HL-60 (cell line): ENCODE results near the gene ANO10.
A peak's percentile ranks its signal among the peaks of the same experiment; 100 is the strongest.

ENCODE experiments used
- DNase-seq, 2 experiments: peaks; one replicate each; pipeline ENCODE4 v3.0.0-alpha.2; 2010 to 2020; ENCODE audit warnings: low read depth in 1 of 2, low spot score in 1 of 2
- H3K27ac ChIP-seq: fragments of 250-450 bp; sonication (Bioruptor Pico); replicated peaks from 2 replicates; pipeline ENCODE4 v1.5.1; 2020; ENCODE audit warnings: mild to moderate bottlenecking, moderate library complexity
- H3K27me3 ChIP-seq: fragments of 250-450 bp; sonication (Bioruptor Pico); 2 replicates; pipeline ENCODE4 v1.5.1; 2021; ENCODE audit warnings: mild to moderate bottlenecking, moderate library complexity; ENCODE audit not compliant: insufficient read depth, poor library complexity, severe bottlenecking
- H3K4me3 ChIP-seq: replicated peaks from 2 replicates; pipeline ENCODE4 v1.5.1; 2011; ENCODE audit warnings: mild to moderate bottlenecking, control low read depth, low read length; ENCODE audit not compliant: insufficient read depth
- CTCF ChIP-seq: IDR thresholded peaks from one replicate; pipeline ENCODE4 v1.5.1; 2011; ENCODE audit warnings: low read length, control low read depth, inconsistent platforms; ENCODE audit not compliant: insufficient read depth
- GABPA ChIP-seq: IDR thresholded peaks from 2 replicates; pipeline ENCODE4 v1.6.1; 2012; ENCODE audit warnings: low read depth
- POLR2AphosphoS5 ChIP-seq: IDR thresholded peaks from 2 replicates; pipeline ENCODE4 v1.6.1; 2012; ENCODE audit warnings: low read depth
- REST ChIP-seq: IDR thresholded peaks from 2 replicates; pipeline ENCODE4 v1.6.1; 2012; ENCODE audit warnings: low read depth; ENCODE audit not compliant: insufficient replicate concordance
- SPI1 ChIP-seq: IDR thresholded peaks from 2 replicates; pipeline ENCODE4 v1.6.1; 2012; ENCODE audit warnings: low read depth, mild to moderate bottlenecking, borderline replicate concordance

Gene ANO10

GRCh38 chr3:43582866-43583265, 38.9 kb downstream of the ANO10 start:
- Histone ChIP-seq H3K4me3 (no peak overlapping the region), H3K27me3 (no peaks in the 10 kb centered on the region), H3K27ac (no peak overlapping the region)
- DNase-seq, result no peak
- no peak for TF ChIP-seq POLR2AphosphoS5
- TF ChIP-seq GABPA, result no peak
- no peak for TF ChIP-seq SPI1
- no peak for TF ChIP-seq REST

- no peak for DNase-seq
- TF ChIP-seq REST (no peak), SPI1 (peak; percentile 33; the same call in 1 of the 2 replicates), CTCF (no peak), GABPA (no peak)
- H3K27me3 ChIP-seq, result no peaks in the 10 kb centered on the region
- no peak overlapping the region for H3K27ac ChIP-seq
- H3K4me3 ChIP-seq, result no peak overlapping the region
These were observed 40.5 kb downstream of the ANO10 start for GRCh38 chr3:43581343-43581742.

- no peak for TF ChIP-seq GABPA
- no peak for TF ChIP-seq CTCF
- TF ChIP-seq POLR2AphosphoS5, result no peak
- no peak for TF ChIP-seq SPI1
- no peak for TF ChIP-seq REST
- Histone ChIP-seq H3K27ac (no peak overlapping the region), H3K4me3 (no peak overlapping the region), H3K27me3 (no peaks in the 10 kb centered on the region)
- DNase-seq, result no peak
These were observed 41.6 kb downstream of the ANO10 start for GRCh38 chr3:43580181-43580580.

- DNase-seq, result no peak
- Histone ChIP-seq H3K27ac (no peak overlapping the region; the same call in 1 of the 2 replicates), H3K4me3 (no peak overlapping the region), H3K27me3 (no peaks in the 10 kb centered on the region)
- TF ChIP-seq REST, result no peak
- no peak for TF ChIP-seq SPI1
- TF ChIP-seq GABPA, result no peak
- TF ChIP-seq CTCF, result no peak
- TF ChIP-seq POLR2AphosphoS5, result no peak
These were observed 48.2 kb downstream of the ANO10 start for GRCh38 chr3:43573576-43573975.
